GM10847 (cell line): ENCODE measurements around the gene AOPEP.

ENCODE experiments used
- POLR2A ChIP-seq: IDR thresholded peaks from 2 replicates; pipeline ENCODE4 v1.6.1; 2011; ENCODE audit not compliant: insufficient read length; ENCODE audit errors: extremely low read depth

The AOPEP gene

DNA sequence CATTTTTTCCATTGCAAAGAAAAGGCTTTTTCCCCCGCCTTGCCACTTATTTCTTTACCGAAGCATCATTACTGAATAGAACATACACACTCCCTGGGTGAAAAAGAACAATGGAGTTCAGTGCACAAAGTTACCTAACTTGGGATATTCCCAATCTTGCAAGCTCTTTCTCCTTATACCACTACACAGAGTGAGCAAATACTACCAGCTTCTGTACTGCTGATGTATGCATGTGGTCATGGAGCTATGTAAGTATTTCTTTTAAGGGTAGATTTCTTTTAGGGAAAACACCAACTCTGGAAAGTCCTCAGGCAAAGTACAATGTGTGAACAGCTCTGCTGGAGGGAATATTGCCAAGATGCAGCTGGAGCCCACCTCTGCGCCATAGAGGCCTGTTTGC lies 81.1 kb downstream of the AOPEP start:
- no peak for TF ChIP-seq POLR2A

DNA sequence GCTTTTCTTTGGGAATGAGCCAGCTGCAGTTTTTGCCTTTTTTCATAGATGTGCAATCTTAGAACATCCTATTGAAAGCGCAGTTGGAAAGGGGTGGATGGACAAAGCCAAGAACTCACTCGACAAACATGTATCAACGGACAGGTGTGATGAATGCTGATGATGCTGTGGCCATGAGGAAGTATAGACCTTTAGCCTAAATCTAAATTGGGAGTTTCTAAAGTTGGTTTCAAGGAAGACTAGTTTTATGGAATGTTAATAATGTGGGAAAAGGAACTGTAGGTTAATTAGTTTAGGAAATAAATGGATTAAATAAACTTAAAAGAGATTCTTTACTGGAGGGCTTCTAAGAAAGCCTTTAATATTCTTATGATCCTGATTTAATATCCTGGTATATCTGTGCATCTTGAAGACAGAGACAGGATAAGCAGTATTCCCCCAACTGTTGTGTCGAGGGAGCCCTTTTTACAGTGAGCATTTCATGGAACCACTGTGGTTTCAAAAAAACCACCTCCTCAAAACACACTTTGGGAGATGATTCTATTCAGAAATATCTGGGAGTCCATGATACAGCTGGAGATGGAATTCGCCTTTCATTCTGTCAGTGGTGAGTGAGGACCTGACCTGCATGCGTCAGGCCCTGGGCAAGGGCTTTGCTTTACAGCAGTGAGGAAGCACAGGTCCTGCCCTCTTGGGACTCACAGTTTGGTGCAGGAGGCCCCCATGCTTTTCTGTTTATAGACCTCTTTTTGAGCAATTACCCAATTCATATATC lies 82.6 kb downstream of the AOPEP start:
- TF ChIP-seq POLR2A = no peak

- no peak for TF ChIP-seq POLR2A
These were observed 83.3 kb downstream of the AOPEP start for GRCh38 chr9:94809778-94810177.

DNA sequence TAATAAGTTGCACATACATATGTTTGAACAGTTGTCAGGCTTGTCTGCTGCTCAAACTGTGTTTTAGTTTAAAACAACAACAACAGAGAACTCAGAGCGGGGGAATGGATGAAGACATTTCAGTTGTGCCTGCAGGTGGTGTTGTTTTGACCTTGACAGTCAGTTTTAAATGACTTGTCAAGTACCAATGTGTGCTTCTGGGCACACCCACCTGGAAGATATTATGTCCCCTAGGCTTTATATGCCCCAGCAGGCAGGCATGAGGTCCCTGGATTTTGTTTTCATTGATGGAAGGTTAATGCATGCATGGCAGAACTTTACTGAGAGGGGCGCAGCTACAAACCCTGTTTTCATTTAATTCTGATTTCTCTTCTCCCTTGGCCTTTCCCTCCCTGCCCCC lies 84.6 kb downstream of the AOPEP start:
- TF ChIP-seq POLR2A = no peak

GRCh38 chr9:94812343-94812742 lies 85.8 kb downstream of the AOPEP start:
- TF ChIP-seq POLR2A = no peak

GRCh38 chr9:94813379-94813778 lies 86.9 kb downstream of the AOPEP start:
- TF ChIP-seq POLR2A = no peak

GRCh38 chr9:94817291-94818177 lies 91.0 kb downstream of the AOPEP start:
- TF ChIP-seq POLR2A = no peak

GRCh38 chr9:94818178-94818541 lies 91.7 kb downstream of the AOPEP start:
- no peak for TF ChIP-seq POLR2A

DNA sequence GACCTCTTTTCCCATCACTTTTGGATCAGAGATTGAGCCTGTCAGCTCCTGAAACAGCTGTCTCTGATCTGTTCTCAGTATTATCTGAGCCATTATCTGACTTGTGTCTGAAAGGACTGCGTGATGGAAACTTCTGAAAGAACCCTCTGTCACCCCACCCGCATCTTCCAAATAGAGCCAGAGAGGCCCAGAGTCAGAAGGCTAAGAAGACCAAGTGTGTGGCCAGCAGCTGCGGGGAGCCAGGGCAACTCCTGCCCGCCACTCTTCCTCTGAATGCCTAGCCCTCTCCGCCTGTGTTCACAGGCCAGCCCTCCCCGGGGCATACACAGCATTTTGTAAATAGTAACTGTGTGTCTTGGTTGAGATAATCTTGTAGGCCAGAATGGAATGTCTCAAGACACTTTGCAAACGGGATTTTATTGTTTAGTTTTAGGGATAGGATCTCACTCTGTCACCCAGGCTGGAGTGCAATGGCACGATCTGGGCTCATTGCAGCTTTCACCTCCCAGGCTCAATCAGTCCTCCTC lies 92.7 kb downstream of the AOPEP start:
- TF ChIP-seq POLR2A = no peak

- TF ChIP-seq POLR2A = no peak
These were observed 94.8 kb downstream of the AOPEP start for GRCh38 chr9:94821098-94821887.

GRCh38 chr9:94822273-94822672 lies 95.8 kb downstream of the AOPEP start:
- TF ChIP-seq POLR2A = no peak

- TF ChIP-seq POLR2A = no peak
These were observed 97.2 kb downstream of the AOPEP start for GRCh38 chr9:94823710-94824109.

DNA sequence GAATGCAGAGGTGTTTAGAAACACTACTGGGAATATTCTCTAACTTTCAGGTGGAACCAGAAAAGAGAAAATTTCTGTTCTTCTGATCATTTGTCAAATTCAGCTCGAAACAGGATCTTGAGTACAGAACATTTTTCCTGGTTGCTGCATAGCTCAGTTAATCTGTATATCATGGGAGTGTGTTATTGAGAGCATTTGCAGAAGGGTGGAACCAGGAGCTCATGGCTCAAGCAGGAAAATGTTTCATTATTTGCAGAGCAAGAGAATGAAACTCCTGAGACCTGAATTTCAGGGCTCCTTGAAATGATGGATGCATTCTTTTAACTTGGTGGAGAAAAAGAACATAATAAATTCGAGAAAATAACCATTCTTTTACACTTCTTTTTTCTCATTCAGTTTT lies 97.9 kb downstream of the AOPEP start:
- TF ChIP-seq POLR2A = no peak

- TF ChIP-seq POLR2A = no peak
These were observed 98.6 kb downstream of the AOPEP start for GRCh38 chr9:94824913-94825610.

DNA sequence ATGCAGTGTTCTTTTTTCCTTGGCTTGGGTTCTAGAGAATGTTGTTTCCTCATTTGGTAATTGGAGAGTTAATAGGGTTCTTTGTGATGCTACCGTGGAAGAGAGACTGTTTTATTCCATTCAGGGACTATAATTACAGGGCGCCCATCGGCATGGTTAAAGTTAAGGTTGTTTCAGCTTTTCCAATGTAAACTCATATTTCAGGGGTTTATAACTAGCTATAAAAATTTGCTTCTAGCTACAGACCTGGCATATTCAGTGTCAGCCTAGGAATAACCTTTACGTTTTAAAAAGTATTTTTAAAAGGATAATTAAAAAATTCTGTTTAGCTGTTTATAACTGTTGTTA lies 99.1 kb downstream of the AOPEP start:
- no peak for TF ChIP-seq POLR2A
